Body of pancreas (tissue), 4 donors: Measurements from ENCODE around the gene MAML3. TPM values are rescaled to one million over a fixed set of nuclear protein-coding genes. Genes with fewer than 3 reads are reported as not detected.
A peak's percentile ranks its signal among the peaks of the same experiment; 100 is the strongest.

Experiments
- ATAC-seq: fragments of 150-250 bp; one replicate; pipeline ENCODE4 v1.9.1; 2016
- DNase-seq, 4 donors: peaks; one replicate each; pipeline ENCODE4 v3.0.0-alpha.2; 2019
- H3K27ac ChIP-seq, 4 donors: fragments of 200-600 bp; sonication (generic); 1 replicate in 3 of 4; 2 replicates in 1 of 4; pipeline versions ENCODE4 v1.5.1 to v1.6.1; 2016 to 2019; ENCODE audit warnings: mild to moderate bottlenecking in 1 of 4, mixed read lengths in 1 of 4, moderate library complexity in 1 of 4
- H3K27me3 ChIP-seq, 2 donors: fragments of 200-600 bp; sonication (generic); one replicate each; pipeline ENCODE4 v1.6.0; 2016; ENCODE audit warnings: mild to moderate bottlenecking in 1 of 2
- H3K36me3 ChIP-seq, 2 donors: fragments of 200-600 bp; sonication (generic); replicated peaks in 1 of 2; 2 replicates each; pipeline ENCODE4 v1.5.1; 2016; ENCODE audit warnings: low read depth in 2 of 2; ENCODE audit not compliant: insufficient read depth in 1 of 2
- H3K4me1 ChIP-seq: fragments of 200-600 bp; sonication (generic); one replicate; pipeline ENCODE4 v1.6.0; 2016
- H3K4me3 ChIP-seq, 2 donors: fragments of 200-600 bp; sonication (generic); 1 replicate in 1 of 2; 2 replicates in 1 of 2; pipeline ENCODE4 v1.5.1; 2016 to 2019
- H3K9me3 ChIP-seq, 3 donors: fragments of 200-600 bp; sonication (generic); 1 replicate in 2 of 3; 2 replicates in 1 of 3; pipeline ENCODE4 v1.5.1; 2016
- POLR2A ChIP-seq, 3 donors: fragments of 450-650 bp; IDR thresholded peaks; one replicate each; pipeline ENCODE4 v1.6.1; 2016; ENCODE audit warnings: antibody characterized with exemption in 3 of 3, mild to moderate bottlenecking in 2 of 3
- WGBS, 2 donors: methylation state at CpG; one replicate each; pipeline ENCODE4 v1.1.5; 2017; 5-methylcytosine and 5-hydroxymethylcytosine counted together
- intact Hi-C: fragments of 100-400 bp; cut with DNase I; formaldehyde crosslinking; loops from one replicate; pipeline ENCODE4 v1.15.1; 2023
- total RNA-seq, 2 donors: library from RNA; depleted of rRNA; stranded (reverse); fragments of >200 nt; gene quantifications; one replicate each; pipeline ENCODE4 v1.1.0, GENCODE V29; 2016
- TF ChIP-seq, protein P1 (sequence below), 7 experiments: fragments of 450-650 bp in 4 of 7; fragments of 200-600 bp in 3 of 7; sonication (generic) in 3 of 7; IDR thresholded peaks; one replicate each; pipeline ENCODE4 v1.5.1; 2016 to 2019; ENCODE audit warnings: antibody characterized with exemption in 7 of 7

Gene MAML3
- 10 to 100 TPM; 11.2 to 11.4 TPM for total RNA-seq

DNA sequence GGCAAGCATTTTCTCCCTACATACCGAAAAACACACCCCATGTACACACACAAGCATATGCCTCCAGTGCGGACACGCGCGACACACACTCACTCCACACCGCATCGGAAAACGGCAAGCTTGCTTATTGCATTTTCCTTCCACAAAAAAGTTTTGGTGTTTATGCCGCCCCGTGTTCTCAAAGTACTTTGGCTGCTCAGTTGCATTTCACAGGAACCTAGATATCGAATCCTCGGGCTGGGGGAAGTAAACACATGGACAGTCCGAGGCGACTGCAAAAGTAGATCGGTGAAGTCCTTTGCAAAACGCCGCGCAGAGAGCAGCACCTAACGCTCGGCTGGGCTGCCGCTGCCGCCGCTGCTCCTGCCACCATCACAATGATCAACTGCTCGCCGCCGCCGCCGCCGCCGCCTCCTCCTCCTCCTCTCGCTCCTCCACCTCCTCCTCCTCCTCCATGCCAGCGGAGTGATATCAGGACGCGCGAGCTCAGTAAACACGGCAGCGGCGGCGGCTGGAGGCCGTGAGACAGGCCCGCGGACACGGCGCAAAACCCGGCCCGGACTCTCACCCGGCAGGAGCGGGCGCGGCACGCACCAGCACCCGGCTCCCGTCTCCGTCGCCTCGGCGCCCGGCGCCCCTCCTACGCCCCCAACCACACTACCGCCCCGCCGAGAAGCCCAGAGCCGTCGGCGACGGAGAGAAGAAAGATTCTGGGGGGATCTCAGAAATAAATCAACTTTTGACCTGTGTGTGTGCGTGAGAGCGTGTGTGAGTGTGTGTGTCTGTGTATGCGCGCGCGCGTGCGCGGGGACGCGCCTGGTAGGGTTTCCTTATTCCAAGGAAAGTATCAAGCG lies at the start of gene MAML3:
Gene MAML3, minus strand, starts transcription at position 467 of the 854 bp plus-strand sequence. CDS start 857 bp downstream, outside the sequence.
- Histone ChIP-seq H3K4me3 (peak within 1 kb of the TSS; percentile 61 to 72), H3K4me1 (peaks cover 30% of the 10 kb centered on the region), H3K36me3 (no peaks in the 10 kb centered on the region), H3K27me3 (no peaks in the 10 kb centered on the region), H3K9me3 (no peaks in the 10 kb centered on the region), H3K27ac (peak within 1 kb of the TSS; percentile 84 to 99 (median 95))
- TF ChIP-seq POLR2A (IDR thresholded peaks at IDR 0.05): peak; percentile 90 to 97 (median 96)
- TF ChIP-seq, protein P1, sequence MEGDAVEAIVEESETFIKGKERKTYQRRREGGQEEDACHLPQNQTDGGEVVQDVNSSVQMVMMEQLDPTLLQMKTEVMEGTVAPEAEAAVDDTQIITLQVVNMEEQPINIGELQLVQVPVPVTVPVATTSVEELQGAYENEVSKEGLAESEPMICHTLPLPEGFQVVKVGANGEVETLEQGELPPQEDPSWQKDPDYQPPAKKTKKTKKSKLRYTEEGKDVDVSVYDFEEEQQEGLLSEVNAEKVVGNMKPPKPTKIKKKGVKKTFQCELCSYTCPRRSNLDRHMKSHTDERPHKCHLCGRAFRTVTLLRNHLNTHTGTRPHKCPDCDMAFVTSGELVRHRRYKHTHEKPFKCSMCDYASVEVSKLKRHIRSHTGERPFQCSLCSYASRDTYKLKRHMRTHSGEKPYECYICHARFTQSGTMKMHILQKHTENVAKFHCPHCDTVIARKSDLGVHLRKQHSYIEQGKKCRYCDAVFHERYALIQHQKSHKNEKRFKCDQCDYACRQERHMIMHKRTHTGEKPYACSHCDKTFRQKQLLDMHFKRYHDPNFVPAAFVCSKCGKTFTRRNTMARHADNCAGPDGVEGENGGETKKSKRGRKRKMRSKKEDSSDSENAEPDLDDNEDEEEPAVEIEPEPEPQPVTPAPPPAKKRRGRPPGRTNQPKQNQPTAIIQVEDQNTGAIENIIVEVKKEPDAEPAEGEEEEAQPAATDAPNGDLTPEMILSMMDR (IDR thresholded peaks at IDR 0.05): peak in 4 of 7 experiments; percentile 12 to 26 (median 22)
- ATAC-seq: peak; percentile 71
- WGBS, 2 donors: 0% methylated on average over 30 to 65 of the region's 79 CpGs
- intact Hi-C loops: no loop called here
- DNase-seq: peak; percentile 96 to 97 (median 96)

- H3K27ac ChIP-seq: no peak overlapping the region
- WGBS, 2 donors: 77 to 87% methylated on average over 1 of the region's 1 CpG
- H3K4me1 ChIP-seq: no peaks in the 10 kb centered on the region
- no peaks in the 10 kb centered on the region for H3K27me3 ChIP-seq
- TF ChIP-seq, protein P1 (IDR thresholded peaks at IDR 0.05): no peak
- DNase-seq (no peak), ATAC-seq (no peak)
- H3K4me3 ChIP-seq: no peak overlapping the region
- intact Hi-C loops: no loop called here
- H3K9me3 ChIP-seq: no peaks in the 10 kb centered on the region
- no peaks in the 10 kb centered on the region for H3K36me3 ChIP-seq
These were observed 45.0 kb upstream of the MAML3 start for GRCh38 chr4:140198942-140199341.

- no peaks in the 10 kb centered on the region for H3K36me3 ChIP-seq
- TF ChIP-seq, protein P1 (IDR thresholded peaks at IDR 0.05): no peak
- TF ChIP-seq POLR2A (IDR thresholded peaks at IDR 0.05): no peak
- H3K4me3 ChIP-seq: no peak overlapping the region
- no peak for ATAC-seq
- WGBS, 2 donors: 80 to 87% methylated on average over 6 of the region's 6 CpGs
- no peaks in the 10 kb centered on the region for H3K27me3 ChIP-seq
- intact Hi-C loops: no loop called here
- no peak for DNase-seq
- H3K9me3 ChIP-seq: no peaks in the 10 kb centered on the region
- no peak overlapping the region for H3K27ac ChIP-seq
- H3K4me1 ChIP-seq: no peaks in the 10 kb centered on the region
These were observed 41.8 kb upstream of the MAML3 start for GRCh38 chr4:140195806-140196205.

DNA sequence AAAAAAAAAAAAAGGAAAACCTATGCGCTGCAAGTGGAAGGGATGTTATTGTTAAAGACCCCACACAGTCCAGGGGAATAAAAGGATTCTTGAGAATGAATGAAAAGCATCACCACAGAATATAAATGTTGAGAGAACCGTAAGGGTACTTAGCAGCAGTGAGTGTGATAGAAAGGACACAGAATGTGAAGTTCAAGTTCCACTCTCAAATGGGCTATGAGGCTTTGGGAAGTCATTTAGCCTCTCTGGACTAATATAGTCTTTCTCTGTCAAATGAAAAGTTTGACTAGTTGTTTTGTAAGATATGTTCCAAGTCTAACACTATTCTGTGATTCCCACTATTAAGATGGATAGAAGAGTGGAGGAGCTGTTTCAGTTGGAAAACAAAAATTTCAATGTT lies 35.8 kb upstream of the MAML3 start:
- peaks cover 6% of the 10 kb centered on the region for H3K4me1 ChIP-seq
- H3K9me3 ChIP-seq: no peaks in the 10 kb centered on the region
- no peaks in the 10 kb centered on the region for H3K36me3 ChIP-seq
- WGBS, 2 donors: 88 to 91% methylated on average over 2 of the region's 2 CpGs
- no peak for TF ChIP-seq POLR2A (IDR thresholded peaks at IDR 0.05)
- TF ChIP-seq, protein P1 (IDR thresholded peaks at IDR 0.05): no peak
- H3K4me3 ChIP-seq: no peak overlapping the region
- no peaks in the 10 kb centered on the region for H3K27me3 ChIP-seq
- ATAC-seq (no peak), DNase-seq (no peak)
- intact Hi-C loops: no loop called here
- no peak overlapping the region for H3K27ac ChIP-seq
